Kidney epithelial cell (primary cell): ENCODE data around the gene ABLIM1. TPM values are rescaled to one million over a fixed set of nuclear protein-coding genes. Genes with fewer than 3 reads are reported as not detected.
A peak's percentile ranks its signal among the peaks of the same experiment; 100 is the strongest.

ENCODE experiments used
- DNase-seq: peaks from one replicate; pipeline ENCODE4 v3.0.0-alpha.2; 2010; ENCODE audit warnings: low read depth
- H3K27me3 ChIP-seq: 2 replicates; pipeline ENCODE4 v1.6.0; 2011; ENCODE audit warnings: low read length; ENCODE audit not compliant: control insufficient read depth, insufficient read depth
- H3K36me3 ChIP-seq: 2 replicates; pipeline ENCODE4 v1.5.1; 2011; ENCODE audit warnings: low read length; ENCODE audit not compliant: control insufficient read depth, insufficient read depth
- H3K4me3 ChIP-seq: 2 replicates; pipeline ENCODE4 v1.5.1; 2011; ENCODE audit warnings: low read depth, mild to moderate bottlenecking, control low read depth, low read length
- total RNA-seq: library from RNA; depleted of rRNA; stranded (reverse); fragments of >200 nt; gene quantifications from 2 replicates; pipeline ENCODE4 v1.2.3, GENCODE V29; 2015
- TF ChIP-seq, protein P1 (sequence below): IDR thresholded peaks from 2 replicates; pipeline ENCODE4 v1.5.1; 2011; ENCODE audit warnings: mild to moderate bottlenecking, moderate library complexity, low read length, control low read depth, inconsistent platforms; ENCODE audit not compliant: insufficient read depth, poor library complexity, severe bottlenecking

The ABLIM1 gene
- total RNA-seq, 1 donor from 2014 or later: 41.9 TPM

DNA sequence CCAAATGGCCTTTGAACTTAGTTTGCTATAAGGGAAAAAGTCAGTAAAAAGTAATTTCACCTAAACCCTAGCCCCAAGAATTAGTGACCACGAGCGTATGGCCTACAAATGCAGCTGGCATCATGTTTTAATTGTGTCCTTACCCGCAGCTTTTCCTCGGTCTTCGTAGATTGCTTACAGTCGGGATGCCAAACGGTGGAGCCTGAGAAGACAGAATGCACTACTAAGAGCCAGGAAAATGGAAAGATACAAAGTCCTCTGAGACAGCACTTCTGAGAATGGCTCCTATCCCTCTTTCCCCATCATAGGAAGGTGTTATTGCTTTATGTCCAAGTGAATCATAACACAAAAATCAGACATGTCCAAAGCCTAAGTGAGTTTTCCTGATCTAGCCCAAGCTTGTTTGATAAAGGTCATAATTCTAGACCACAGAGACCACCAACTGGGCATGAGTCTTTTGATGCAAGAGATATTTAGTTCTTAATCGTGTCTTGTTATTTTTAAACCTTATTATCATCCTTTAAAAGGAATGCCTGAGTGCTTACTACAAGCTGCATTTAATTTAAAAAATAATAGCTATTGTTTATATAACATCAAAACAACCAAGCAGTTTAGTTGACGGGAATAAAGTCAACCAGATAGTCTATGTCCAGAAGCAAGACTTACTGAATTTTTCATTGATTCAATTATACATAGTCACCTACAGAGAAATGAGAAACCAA lies 170.1 kb downstream of the ABLIM1 start:
- Histone ChIP-seq H3K4me3 (no peak overlapping the region), H3K27me3 (no peaks in the 10 kb centered on the region), H3K36me3 (no peaks in the 10 kb centered on the region)
- no peak for DNase-seq
- TF ChIP-seq, protein P1, sequence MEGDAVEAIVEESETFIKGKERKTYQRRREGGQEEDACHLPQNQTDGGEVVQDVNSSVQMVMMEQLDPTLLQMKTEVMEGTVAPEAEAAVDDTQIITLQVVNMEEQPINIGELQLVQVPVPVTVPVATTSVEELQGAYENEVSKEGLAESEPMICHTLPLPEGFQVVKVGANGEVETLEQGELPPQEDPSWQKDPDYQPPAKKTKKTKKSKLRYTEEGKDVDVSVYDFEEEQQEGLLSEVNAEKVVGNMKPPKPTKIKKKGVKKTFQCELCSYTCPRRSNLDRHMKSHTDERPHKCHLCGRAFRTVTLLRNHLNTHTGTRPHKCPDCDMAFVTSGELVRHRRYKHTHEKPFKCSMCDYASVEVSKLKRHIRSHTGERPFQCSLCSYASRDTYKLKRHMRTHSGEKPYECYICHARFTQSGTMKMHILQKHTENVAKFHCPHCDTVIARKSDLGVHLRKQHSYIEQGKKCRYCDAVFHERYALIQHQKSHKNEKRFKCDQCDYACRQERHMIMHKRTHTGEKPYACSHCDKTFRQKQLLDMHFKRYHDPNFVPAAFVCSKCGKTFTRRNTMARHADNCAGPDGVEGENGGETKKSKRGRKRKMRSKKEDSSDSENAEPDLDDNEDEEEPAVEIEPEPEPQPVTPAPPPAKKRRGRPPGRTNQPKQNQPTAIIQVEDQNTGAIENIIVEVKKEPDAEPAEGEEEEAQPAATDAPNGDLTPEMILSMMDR: no peak

DNA sequence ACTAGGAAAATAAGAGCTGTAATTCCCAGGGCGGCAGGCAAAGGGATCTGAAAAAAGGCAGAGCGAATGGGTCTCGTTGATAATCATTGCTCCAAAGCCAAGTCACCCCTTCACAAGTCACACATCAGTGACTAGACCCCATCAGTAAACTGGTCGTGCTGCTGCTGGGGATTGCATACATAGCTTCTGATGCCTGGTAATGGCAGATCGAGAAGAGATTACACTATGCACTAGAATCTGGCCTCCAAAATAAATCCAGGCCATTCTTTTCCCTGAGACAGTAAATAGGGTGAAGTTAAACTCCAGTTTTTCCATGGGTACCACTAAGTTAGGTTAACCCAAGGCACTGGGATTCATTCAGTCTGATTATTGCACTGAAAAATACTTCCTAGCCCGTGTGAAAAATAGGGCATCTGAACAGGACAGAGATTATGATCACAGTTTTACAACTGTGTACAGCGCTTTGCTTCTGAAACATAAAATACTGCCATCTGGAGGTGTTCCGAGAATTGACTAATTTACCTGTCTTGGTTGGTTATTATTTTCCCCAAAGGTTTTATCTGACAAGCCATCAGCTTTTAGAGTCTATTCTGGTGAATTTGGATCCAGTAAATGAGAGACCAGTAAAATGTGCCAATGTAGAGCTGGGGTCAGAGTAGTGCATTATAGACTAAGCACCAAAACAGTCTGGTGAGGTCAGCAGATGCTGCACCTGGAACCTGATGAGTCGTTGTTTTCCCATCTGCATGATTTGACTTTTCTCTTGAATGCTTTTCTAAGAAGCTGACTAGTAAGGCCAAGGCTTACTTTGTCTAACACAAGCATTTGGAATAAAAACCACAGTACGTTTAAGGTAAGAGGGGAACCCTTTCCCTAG lies 170.9 kb downstream of the ABLIM1 start:
- Histone ChIP-seq H3K4me3 (no peak overlapping the region), H3K36me3 (no peaks in the 10 kb centered on the region), H3K27me3 (no peaks in the 10 kb centered on the region)
- TF ChIP-seq, protein P1: peak; percentile 21
- peak; percentile 70 for DNase-seq

GRCh38 chr10:114485696-114486400 lies 172.2 kb downstream of the ABLIM1 start:
- TF ChIP-seq, protein P1: no peak
- no peaks in the 10 kb centered on the region for H3K27me3 ChIP-seq
- H3K36me3 ChIP-seq: no peaks in the 10 kb centered on the region
- no peak for DNase-seq
- H3K4me3 ChIP-seq: no peak overlapping the region

DNA sequence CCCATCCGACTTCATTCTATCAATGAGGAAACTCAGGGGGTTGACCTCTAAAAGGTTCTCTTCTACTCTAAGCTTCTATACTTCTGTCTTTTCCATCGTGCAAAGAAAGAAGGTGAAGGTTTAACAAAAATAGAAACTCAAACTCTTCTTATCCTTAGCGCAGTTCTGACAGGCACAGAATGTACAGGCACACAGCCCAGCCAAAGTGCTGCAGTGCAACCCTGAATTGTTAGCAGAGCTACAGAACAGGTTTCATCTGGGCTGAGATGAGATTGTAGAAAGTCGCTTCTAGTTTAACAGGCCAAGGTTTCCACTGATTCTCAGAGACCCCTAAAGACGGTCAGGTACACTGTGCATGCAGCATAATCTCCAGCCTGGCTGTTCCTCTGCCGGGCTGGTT lies 174.5 kb downstream of the ABLIM1 start:
- no peak for DNase-seq
- Histone ChIP-seq H3K36me3 (no peaks in the 10 kb centered on the region), H3K27me3 (no peaks in the 10 kb centered on the region), H3K4me3 (no peak overlapping the region)
- TF ChIP-seq, protein P1: no peak

GRCh38 chr10:114482480-114483304 lies 175.4 kb downstream of the ABLIM1 start:
- Histone ChIP-seq H3K27me3 (no peaks in the 10 kb centered on the region), H3K36me3 (no peaks in the 10 kb centered on the region), H3K4me3 (no peak overlapping the region)
- TF ChIP-seq, protein P1: no peak
- DNase-seq: no peak
